ENCODE results near the gene RGSL1. TPM values are rescaled to one million over a fixed set of nuclear protein-coding genes. Genes with fewer than 3 reads are reported as not detected.

Gene RGSL1
- total RNA-seq, 1 donor: not detected

DNA sequence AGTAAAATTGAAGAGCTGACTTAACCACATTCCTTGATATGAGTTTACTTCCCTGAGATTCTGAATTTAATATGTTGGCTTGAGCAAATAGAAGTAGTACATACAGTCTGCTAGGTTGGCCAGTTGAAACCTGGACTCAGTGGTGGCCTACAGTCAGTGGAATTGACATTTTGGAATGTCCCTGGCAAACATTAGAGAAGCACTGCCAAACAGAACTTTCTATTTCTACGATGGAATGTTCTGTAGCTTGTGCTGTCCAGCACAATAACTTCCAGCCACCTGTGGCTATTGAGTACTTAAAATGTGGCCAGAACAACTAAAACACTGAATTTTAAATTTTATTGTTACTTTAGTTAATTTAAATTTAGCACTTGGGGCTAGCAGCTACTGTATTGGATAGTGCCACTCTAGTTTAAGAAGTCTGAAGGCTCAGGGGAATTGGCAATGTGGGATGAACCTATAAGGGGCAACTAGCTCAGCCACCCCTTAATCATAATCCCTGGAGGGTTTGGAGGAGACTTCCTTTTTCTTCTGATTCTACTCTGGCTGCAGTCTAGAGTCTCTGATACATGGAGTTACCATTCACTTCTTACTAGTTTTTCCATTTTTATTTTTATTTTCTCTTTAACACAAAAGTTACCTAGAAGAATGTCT, 39.2 kb upstream of the RGSL1 start:
- Histone ChIP-seq H3K27ac (ENCODE audit: low read depth, low read length) (no peak overlapping the region), H3K27me3 (ENCODE audit: insufficient read depth, low read length) (no peaks in the 10 kb centered on the region), H3K36me3 (ENCODE audit: insufficient read depth, low read length) (no peaks in the 10 kb centered on the region), H3K79me2 (ENCODE audit: insufficient read depth, low read length) (no peaks in the 10 kb centered on the region), H3K9me3 (ENCODE audit: low read depth, low read length) (no peaks in the 10 kb centered on the region), H2AFZ (ENCODE audit: low read length) (no peak overlapping the region), H4K20me1 (ENCODE audit: insufficient read depth, low read length) (no peaks in the 10 kb centered on the region), H3K4me3 (ENCODE audit: insufficient read depth, low read length) (no peak overlapping the region), H3K4me2 (ENCODE audit: insufficient read depth, low read length) (no peak overlapping the region), H3K4me1 (ENCODE audit: insufficient read depth, low read length) (no peaks in the 10 kb centered on the region)
- DNase-seq (ENCODE audit: insufficient read length, low spot score, missing footprints): no peak
- TF ChIP-seq, protein P1, sequence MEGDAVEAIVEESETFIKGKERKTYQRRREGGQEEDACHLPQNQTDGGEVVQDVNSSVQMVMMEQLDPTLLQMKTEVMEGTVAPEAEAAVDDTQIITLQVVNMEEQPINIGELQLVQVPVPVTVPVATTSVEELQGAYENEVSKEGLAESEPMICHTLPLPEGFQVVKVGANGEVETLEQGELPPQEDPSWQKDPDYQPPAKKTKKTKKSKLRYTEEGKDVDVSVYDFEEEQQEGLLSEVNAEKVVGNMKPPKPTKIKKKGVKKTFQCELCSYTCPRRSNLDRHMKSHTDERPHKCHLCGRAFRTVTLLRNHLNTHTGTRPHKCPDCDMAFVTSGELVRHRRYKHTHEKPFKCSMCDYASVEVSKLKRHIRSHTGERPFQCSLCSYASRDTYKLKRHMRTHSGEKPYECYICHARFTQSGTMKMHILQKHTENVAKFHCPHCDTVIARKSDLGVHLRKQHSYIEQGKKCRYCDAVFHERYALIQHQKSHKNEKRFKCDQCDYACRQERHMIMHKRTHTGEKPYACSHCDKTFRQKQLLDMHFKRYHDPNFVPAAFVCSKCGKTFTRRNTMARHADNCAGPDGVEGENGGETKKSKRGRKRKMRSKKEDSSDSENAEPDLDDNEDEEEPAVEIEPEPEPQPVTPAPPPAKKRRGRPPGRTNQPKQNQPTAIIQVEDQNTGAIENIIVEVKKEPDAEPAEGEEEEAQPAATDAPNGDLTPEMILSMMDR (IDR thresholded peaks at IDR 0.05; ENCODE audit: extremely low read depth, low read depth, low read length): no peak

DNA sequence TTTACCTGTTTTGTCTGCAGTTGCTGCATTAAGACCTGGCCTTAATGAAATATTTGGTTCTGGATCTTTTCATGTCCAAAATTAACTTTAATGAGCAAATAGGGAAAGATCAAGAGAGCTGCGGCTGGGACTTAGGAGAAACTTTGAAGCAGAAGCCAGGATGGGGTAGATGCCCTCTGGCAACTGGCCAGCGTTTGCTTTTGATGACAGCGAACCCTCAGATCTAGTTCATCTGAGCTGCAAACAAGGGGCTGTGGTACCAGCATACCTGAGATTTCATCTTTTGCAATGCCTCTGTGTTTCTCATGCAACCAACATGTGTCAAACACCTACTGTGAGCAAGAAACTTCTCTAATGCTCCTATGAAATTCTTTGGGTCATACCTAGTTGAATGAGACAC, 36.5 kb upstream of the RGSL1 start:
- Histone ChIP-seq H3K27me3 (ENCODE audit: insufficient read depth, low read length) (no peaks in the 10 kb centered on the region), H3K9me3 (ENCODE audit: low read depth, low read length) (no peaks in the 10 kb centered on the region), H2AFZ (ENCODE audit: low read length) (no peak overlapping the region), H3K4me2 (ENCODE audit: insufficient read depth, low read length) (no peak overlapping the region), H3K4me1 (ENCODE audit: insufficient read depth, low read length) (no peaks in the 10 kb centered on the region), H3K27ac (ENCODE audit: low read depth, low read length) (no peak overlapping the region), H3K4me3 (ENCODE audit: insufficient read depth, low read length) (no peak overlapping the region), H3K79me2 (ENCODE audit: insufficient read depth, low read length) (no peaks in the 10 kb centered on the region), H4K20me1 (ENCODE audit: insufficient read depth, low read length) (no peaks in the 10 kb centered on the region), H3K36me3 (ENCODE audit: insufficient read depth, low read length) (no peaks in the 10 kb centered on the region)
- no peak for DNase-seq (ENCODE audit: insufficient read length, low spot score, missing footprints)
- TF ChIP-seq, protein P1 (IDR thresholded peaks at IDR 0.05; ENCODE audit: extremely low read depth, low read depth, low read length): no peak

DNA sequence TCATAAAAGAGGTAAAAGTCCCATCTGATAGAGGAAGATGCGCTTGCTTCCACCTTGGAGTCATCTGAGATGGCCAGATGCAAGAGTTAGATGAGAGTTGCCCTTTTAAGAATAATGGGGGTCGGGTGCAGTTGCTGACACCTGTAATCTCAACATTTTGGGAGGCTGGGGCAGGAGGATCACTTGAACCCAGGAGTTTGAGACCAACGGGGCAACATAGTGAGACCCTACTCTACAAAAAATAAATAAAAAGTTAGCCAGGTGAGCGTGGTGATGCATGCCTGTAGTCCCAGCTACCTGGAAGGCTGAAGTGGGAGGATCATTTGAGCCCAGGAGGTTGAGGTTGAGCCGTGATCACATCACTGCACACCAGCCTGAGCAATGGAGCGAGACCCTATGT, 36.0 kb upstream of the RGSL1 start:
- no peaks in the 10 kb centered on the region for H3K4me1 ChIP-seq (ENCODE audit: insufficient read depth, low read length)
- H4K20me1 ChIP-seq (ENCODE audit: insufficient read depth, low read length): no peaks in the 10 kb centered on the region
- H3K27me3 ChIP-seq (ENCODE audit: insufficient read depth, low read length): no peaks in the 10 kb centered on the region
- H2AFZ ChIP-seq (ENCODE audit: low read length): no peak overlapping the region
- no peak overlapping the region for H3K4me3 ChIP-seq (ENCODE audit: insufficient read depth, low read length)
- H3K4me2 ChIP-seq (ENCODE audit: insufficient read depth, low read length): no peak overlapping the region
- no peak overlapping the region for H3K27ac ChIP-seq (ENCODE audit: low read depth, low read length)
- TF ChIP-seq, protein P1 (IDR thresholded peaks at IDR 0.05; ENCODE audit: extremely low read depth, low read depth, low read length): no peak
- H3K9me3 ChIP-seq (ENCODE audit: low read depth, low read length): no peaks in the 10 kb centered on the region
- DNase-seq (ENCODE audit: insufficient read length, low spot score, missing footprints): no peak
- H3K79me2 ChIP-seq (ENCODE audit: insufficient read depth, low read length): no peaks in the 10 kb centered on the region
- no peaks in the 10 kb centered on the region for H3K36me3 ChIP-seq (ENCODE audit: insufficient read depth, low read length)

DNA sequence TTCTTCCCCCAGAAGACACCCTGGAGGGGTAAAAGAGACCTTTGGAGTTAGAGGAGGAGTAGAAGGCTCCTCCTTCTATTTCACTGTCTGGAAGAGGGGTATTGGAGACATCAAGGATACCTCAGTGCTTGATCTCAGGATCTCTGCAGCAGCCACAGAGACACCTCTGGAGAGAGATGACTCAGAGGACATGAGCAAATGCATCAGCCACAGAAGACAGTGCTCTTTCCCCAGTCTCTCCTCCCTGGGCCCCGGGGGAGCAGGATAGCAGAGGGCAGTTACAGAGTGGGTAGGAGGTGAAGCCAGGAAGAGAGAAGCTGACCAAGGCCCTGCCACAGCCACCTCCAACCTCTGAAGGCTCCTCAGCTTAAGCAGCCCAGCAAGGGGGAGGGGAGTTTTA, 34.2 kb upstream of the RGSL1 start:
- H3K27ac ChIP-seq (ENCODE audit: low read depth, low read length): no peak overlapping the region
- H3K4me1 ChIP-seq (ENCODE audit: insufficient read depth, low read length): no peaks in the 10 kb centered on the region
- DNase-seq (ENCODE audit: insufficient read length, low spot score, missing footprints): no peak
- H3K36me3 ChIP-seq (ENCODE audit: insufficient read depth, low read length): no peaks in the 10 kb centered on the region
- H3K9me3 ChIP-seq (ENCODE audit: low read depth, low read length): no peaks in the 10 kb centered on the region
- TF ChIP-seq, protein P1 (IDR thresholded peaks at IDR 0.05; ENCODE audit: extremely low read depth, low read depth, low read length): no peak
- H3K79me2 ChIP-seq (ENCODE audit: insufficient read depth, low read length): no peaks in the 10 kb centered on the region
- no peak overlapping the region for H2AFZ ChIP-seq (ENCODE audit: low read length)
- no peak overlapping the region for H3K4me3 ChIP-seq (ENCODE audit: insufficient read depth, low read length)
- no peak overlapping the region for H3K4me2 ChIP-seq (ENCODE audit: insufficient read depth, low read length)
- no peaks in the 10 kb centered on the region for H3K27me3 ChIP-seq (ENCODE audit: insufficient read depth, low read length)
- no peaks in the 10 kb centered on the region for H4K20me1 ChIP-seq (ENCODE audit: insufficient read depth, low read length)

Measured in osteoblast (primary cell).